Ishikawa (cell line): ENCODE measurements around the gene NDUFB8.

Source experiments
- CEBPB ChIP-seq: IDR thresholded peaks from 2 replicates; pipeline ENCODE4 v1.6.1; 2012
- CREB1 ChIP-seq: IDR thresholded peaks from 2 replicates; pipeline ENCODE4 v1.6.1; 2012; ENCODE audit warnings: low read depth
- EGR1 ChIP-seq: IDR thresholded peaks from 2 replicates; pipeline ENCODE4 v1.6.1; 2012
- EP300 ChIP-seq: IDR thresholded peaks from 2 replicates; pipeline ENCODE4 v1.6.1; 2012; ENCODE audit warnings: borderline replicate concordance
- FOXM1 ChIP-seq: IDR thresholded peaks from 2 replicates; pipeline ENCODE4 v1.6.1; 2012; ENCODE audit warnings: low read depth, borderline replicate concordance
- MAX ChIP-seq: IDR thresholded peaks from 2 replicates; pipeline ENCODE4 v1.6.1; 2012
- NFIC ChIP-seq: IDR thresholded peaks from 2 replicates; pipeline ENCODE4 v1.6.1; 2012
- RAD21 ChIP-seq: IDR thresholded peaks from 2 replicates; pipeline ENCODE4 v1.6.1; 2012; ENCODE audit warnings: low read depth
- TAF1 ChIP-seq: IDR thresholded peaks from 2 replicates; pipeline ENCODE4 v1.6.1; 2012; ENCODE audit warnings: low read depth, mild to moderate bottlenecking
- TCF12 ChIP-seq: IDR thresholded peaks from 2 replicates; pipeline ENCODE4 v1.6.1; 2012; ENCODE audit warnings: low read depth
- TEAD4 ChIP-seq: IDR thresholded peaks from 2 replicates; pipeline ENCODE4 v1.6.1; 2012
- YY1 ChIP-seq: IDR thresholded peaks from 2 replicates; pipeline ENCODE4 v1.6.1; 2012; ENCODE audit warnings: low read depth
- ZBTB7A ChIP-seq: IDR thresholded peaks from 2 replicates; pipeline ENCODE4 v1.6.1; 2012; ENCODE audit warnings: low read depth
- TF ChIP-seq, protein P1 (sequence below): IDR thresholded peaks from 2 replicates; pipeline ENCODE4 v1.6.1; 2012; ENCODE audit warnings: low read depth, mild to moderate bottlenecking
- TF ChIP-seq, protein P2 (sequence below): IDR thresholded peaks from 2 replicates; pipeline ENCODE4 v1.6.1; 2012

Gene NDUFB8

GRCh38 chr10:100569687-100570481, 40.2 kb upstream of the NDUFB8 start:
- no peak for TF ChIP-seq FOXM1
- no peak for TF ChIP-seq TEAD4
- no peak for TF ChIP-seq YY1

- TF ChIP-seq FOXM1 (no peak), CREB1 (no peak)
Observed at GRCh38 chr10:100568912-100569311, 39.2 kb upstream of the NDUFB8 start.

- TF ChIP-seq CREB1: no peak
Observed at GRCh38 chr10:100567826-100568225, 38.2 kb upstream of the NDUFB8 start.

- TF ChIP-seq EP300: no peak
- TF ChIP-seq FOXM1: no peak
Observed at GRCh38 chr10:100567249-100567648, 37.6 kb upstream of the NDUFB8 start.

- TF ChIP-seq NFIC (no peak), EGR1 (no peak), MAX (no peak), CEBPB (no peak), ZBTB7A (no peak), FOXM1 (no peak), TEAD4 (no peak), TAF1 (no peak), EP300 (no peak), YY1 (no peak), CREB1 (no peak), RAD21 (no peak), TCF12 (no peak)
- TF ChIP-seq, protein P1, sequence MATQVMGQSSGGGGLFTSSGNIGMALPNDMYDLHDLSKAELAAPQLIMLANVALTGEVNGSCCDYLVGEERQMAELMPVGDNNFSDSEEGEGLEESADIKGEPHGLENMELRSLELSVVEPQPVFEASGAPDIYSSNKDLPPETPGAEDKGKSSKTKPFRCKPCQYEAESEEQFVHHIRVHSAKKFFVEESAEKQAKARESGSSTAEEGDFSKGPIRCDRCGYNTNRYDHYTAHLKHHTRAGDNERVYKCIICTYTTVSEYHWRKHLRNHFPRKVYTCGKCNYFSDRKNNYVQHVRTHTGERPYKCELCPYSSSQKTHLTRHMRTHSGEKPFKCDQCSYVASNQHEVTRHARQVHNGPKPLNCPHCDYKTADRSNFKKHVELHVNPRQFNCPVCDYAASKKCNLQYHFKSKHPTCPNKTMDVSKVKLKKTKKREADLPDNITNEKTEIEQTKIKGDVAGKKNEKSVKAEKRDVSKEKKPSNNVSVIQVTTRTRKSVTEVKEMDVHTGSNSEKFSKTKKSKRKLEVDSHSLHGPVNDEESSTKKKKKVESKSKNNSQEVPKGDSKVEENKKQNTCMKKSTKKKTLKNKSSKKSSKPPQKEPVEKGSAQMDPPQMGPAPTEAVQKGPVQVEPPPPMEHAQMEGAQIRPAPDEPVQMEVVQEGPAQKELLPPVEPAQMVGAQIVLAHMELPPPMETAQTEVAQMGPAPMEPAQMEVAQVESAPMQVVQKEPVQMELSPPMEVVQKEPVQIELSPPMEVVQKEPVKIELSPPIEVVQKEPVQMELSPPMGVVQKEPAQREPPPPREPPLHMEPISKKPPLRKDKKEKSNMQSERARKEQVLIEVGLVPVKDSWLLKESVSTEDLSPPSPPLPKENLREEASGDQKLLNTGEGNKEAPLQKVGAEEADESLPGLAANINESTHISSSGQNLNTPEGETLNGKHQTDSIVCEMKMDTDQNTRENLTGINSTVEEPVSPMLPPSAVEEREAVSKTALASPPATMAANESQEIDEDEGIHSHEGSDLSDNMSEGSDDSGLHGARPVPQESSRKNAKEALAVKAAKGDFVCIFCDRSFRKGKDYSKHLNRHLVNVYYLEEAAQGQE: no peak
- TF ChIP-seq, protein P2, sequence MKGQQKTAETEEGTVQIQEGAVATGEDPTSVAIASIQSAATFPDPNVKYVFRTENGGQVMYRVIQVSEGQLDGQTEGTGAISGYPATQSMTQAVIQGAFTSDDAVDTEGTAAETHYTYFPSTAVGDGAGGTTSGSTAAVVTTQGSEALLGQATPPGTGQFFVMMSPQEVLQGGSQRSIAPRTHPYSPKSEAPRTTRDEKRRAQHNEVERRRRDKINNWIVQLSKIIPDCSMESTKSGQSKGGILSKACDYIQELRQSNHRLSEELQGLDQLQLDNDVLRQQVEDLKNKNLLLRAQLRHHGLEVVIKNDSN: no peak
Observed at GRCh38 chr10:100566561-100566960, 36.9 kb upstream of the NDUFB8 start.

DNA sequence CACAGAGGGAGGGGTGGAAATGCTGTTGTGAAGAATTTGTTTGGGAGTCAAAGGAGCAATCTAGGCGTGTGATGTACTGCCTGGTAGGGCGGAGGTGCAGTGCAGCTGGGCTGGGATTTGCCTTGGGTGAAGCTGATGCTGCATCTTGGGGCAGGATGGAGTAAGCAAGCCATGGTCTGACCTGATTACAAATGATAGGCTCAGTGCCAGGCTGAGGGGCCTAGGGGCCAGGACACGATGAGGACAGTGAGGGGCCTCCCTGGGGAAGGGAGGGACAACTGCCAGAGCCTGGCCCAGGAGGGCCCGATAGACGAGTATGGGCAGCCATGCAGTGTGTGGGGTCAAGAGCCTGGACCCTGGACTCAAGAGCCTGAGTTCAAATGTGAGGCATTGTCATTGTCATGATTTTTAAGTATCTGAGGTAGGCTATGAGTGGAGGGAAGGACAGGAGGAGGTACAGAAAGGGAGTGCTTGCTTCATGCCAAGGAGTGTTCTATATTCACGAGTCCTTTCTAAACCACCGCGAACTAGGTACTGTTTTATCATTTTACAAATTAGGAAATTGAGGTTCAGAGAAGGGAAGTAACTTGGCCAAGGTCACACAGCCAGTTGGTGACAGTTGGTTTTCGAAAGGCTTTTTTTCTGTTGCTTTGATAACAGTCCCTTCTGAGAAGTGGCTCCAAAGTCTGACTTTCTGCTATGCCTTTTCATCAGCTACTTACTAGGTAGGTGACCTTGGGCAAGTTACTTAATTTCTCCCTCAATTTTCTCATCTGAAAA, 35.7 kb upstream of the NDUFB8 start:
- no peak for TF ChIP-seq EGR1
- no peak for TF ChIP-seq TCF12
- TF ChIP-seq CREB1: no peak
- TF ChIP-seq YY1: no peak

GRCh38 chr10:100562008-100562672, 32.5 kb upstream of the NDUFB8 start:
- TF ChIP-seq MAX: peak; percentile 62; the same call in 1 of the 2 replicates
- TF ChIP-seq, protein P1: no peak
- TF ChIP-seq EP300: 0 out of 2 replicates have a peak, but pooled peaks have one; percentile 6
- peak; percentile 58 for TF ChIP-seq RAD21
